ENCODE results near the gene CA10. TPM values are rescaled to one million over a fixed set of nuclear protein-coding genes. Genes with fewer than 3 reads are reported as not detected.

CA10 gene
- total RNA-seq, 1 donor from 2014 or later: not detected

- Mint-ChIP-seq H3K9me3 (ENCODE audit: unreplicated experiment) (no peaks in the 10 kb centered on the region), H3K4me3 (ENCODE audit: unreplicated experiment) (no peak overlapping the region), H3K4me1 (ENCODE audit: unreplicated experiment) (no peaks in the 10 kb centered on the region), H3K27me3 (ENCODE audit: unreplicated experiment) (no peaks in the 10 kb centered on the region), H3K36me3 (ENCODE audit: unreplicated experiment) (no peaks in the 10 kb centered on the region), H3K27ac (ENCODE audit: unreplicated experiment) (no peak overlapping the region)
- no peak for TF ChIP-seq CTCF (IDR thresholded peaks at IDR 0.05)
- no peak for DNase-seq (ENCODE audit: extremely low spot score, unreplicated experiment)
These were observed 470.6 kb downstream of the CA10 start for GRCh38 chr17:51687887-51688286.

GRCh38 chr17:51685287-51685909 is 473.1 kb downstream of the CA10 start:
- Mint-ChIP-seq H3K27ac (ENCODE audit: unreplicated experiment) (no peak overlapping the region), H3K9me3 (ENCODE audit: unreplicated experiment) (no peaks in the 10 kb centered on the region), H3K4me1 (ENCODE audit: unreplicated experiment) (no peaks in the 10 kb centered on the region), H3K4me3 (ENCODE audit: unreplicated experiment) (no peak overlapping the region), H3K36me3 (ENCODE audit: unreplicated experiment) (no peaks in the 10 kb centered on the region), H3K27me3 (ENCODE audit: unreplicated experiment) (no peaks in the 10 kb centered on the region)
- no peak for DNase-seq (ENCODE audit: extremely low spot score, unreplicated experiment)
- TF ChIP-seq CTCF (IDR thresholded peaks at IDR 0.05): no peak

GRCh38 chr17:51684214-51684613 is 474.3 kb downstream of the CA10 start:
- no peak for TF ChIP-seq CTCF (IDR thresholded peaks at IDR 0.05)
- DNase-seq (ENCODE audit: extremely low spot score, unreplicated experiment): no peak
- Mint-ChIP-seq H3K4me3 (ENCODE audit: unreplicated experiment) (no peak overlapping the region), H3K4me1 (ENCODE audit: unreplicated experiment) (no peaks in the 10 kb centered on the region), H3K36me3 (ENCODE audit: unreplicated experiment) (no peaks in the 10 kb centered on the region), H3K9me3 (ENCODE audit: unreplicated experiment) (no peaks in the 10 kb centered on the region), H3K27me3 (ENCODE audit: unreplicated experiment) (no peaks in the 10 kb centered on the region), H3K27ac (ENCODE audit: unreplicated experiment) (no peak overlapping the region)

GRCh38 chr17:51683291-51683690 is 475.2 kb downstream of the CA10 start:
- Mint-ChIP-seq H3K4me3 (ENCODE audit: unreplicated experiment) (no peak overlapping the region), H3K9me3 (ENCODE audit: unreplicated experiment) (no peaks in the 10 kb centered on the region), H3K4me1 (ENCODE audit: unreplicated experiment) (no peaks in the 10 kb centered on the region), H3K36me3 (ENCODE audit: unreplicated experiment) (no peaks in the 10 kb centered on the region), H3K27ac (ENCODE audit: unreplicated experiment) (no peak overlapping the region), H3K27me3 (ENCODE audit: unreplicated experiment) (no peaks in the 10 kb centered on the region)
- DNase-seq (ENCODE audit: extremely low spot score, unreplicated experiment): no peak
- TF ChIP-seq CTCF (IDR thresholded peaks at IDR 0.05): no peak

- no peak for TF ChIP-seq CTCF (IDR thresholded peaks at IDR 0.05)
- H3K9me3 Mint-ChIP-seq (ENCODE audit: unreplicated experiment): no peaks in the 10 kb centered on the region
- no peaks in the 10 kb centered on the region for H3K27me3 Mint-ChIP-seq (ENCODE audit: unreplicated experiment)
- DNase-seq (ENCODE audit: extremely low spot score, unreplicated experiment): no peak
- no peak overlapping the region for H3K4me3 Mint-ChIP-seq (ENCODE audit: unreplicated experiment)
- no peaks in the 10 kb centered on the region for H3K36me3 Mint-ChIP-seq (ENCODE audit: unreplicated experiment)
- no peaks in the 10 kb centered on the region for H3K4me1 Mint-ChIP-seq (ENCODE audit: unreplicated experiment)
- no peak overlapping the region for H3K27ac Mint-ChIP-seq (ENCODE audit: unreplicated experiment)
These were observed 476.4 kb downstream of the CA10 start for GRCh38 chr17:51682115-51682514.

Data from osteocyte (in vitro differentiated cells).